CD4-positive, alpha-beta T cell treated with Interferon gamma for 1 hour (primary cell): Measurements from ENCODE around the gene LIME1.

Experiments
- DNase-seq: peaks from one replicate; pipeline ENCODE4 v3.0.0-alpha.2; 2020

LIME1 gene

GRCh38 chr20:63751471-63752271, 15.2 kb downstream of the LIME1 start:
- no peak for DNase-seq

GRCh38 chr20:63752411-63753101, 16.1 kb downstream of the LIME1 start:
- DNase-seq: no peak

DNA sequence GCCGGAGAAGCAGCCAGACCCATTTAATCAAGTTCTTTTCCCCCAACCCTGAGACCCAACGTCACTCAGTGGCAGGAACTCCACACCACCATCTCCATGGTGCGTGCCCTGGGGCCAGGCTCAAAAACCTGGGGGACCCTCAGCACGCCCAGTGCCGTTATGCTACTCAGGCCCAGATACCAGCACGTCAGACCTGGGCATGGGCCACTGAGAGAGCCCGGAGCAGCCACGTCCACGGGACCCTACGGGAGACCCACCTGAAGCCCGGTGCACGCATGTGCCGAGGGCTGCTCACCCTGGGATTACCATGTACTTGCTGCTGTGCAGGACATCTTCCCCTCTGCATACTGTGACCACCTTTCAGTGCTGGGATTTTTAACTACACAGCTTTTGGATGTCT, 16.9 kb downstream of the LIME1 start:
- no peak for DNase-seq

DNA sequence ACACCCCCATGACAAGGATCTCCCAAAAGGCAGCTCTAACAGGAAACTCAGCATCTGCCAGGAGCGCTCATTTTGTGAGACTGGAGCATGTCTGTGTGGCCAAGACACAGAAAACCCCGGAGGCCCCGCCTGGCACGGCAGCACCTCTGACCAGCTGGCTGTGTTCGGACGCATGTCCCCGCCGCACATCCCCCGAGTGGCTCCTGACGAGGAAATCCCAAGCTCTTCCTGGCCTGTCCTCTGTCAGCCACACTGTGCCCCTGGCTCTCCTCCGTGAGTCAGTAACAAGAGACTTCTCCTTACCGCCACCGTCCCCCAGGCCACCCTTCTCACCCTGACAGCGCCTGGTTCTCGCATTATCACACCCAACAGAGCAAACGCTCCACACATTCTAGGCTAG, 17.5 kb downstream of the LIME1 start:
- no peak for DNase-seq

DNA sequence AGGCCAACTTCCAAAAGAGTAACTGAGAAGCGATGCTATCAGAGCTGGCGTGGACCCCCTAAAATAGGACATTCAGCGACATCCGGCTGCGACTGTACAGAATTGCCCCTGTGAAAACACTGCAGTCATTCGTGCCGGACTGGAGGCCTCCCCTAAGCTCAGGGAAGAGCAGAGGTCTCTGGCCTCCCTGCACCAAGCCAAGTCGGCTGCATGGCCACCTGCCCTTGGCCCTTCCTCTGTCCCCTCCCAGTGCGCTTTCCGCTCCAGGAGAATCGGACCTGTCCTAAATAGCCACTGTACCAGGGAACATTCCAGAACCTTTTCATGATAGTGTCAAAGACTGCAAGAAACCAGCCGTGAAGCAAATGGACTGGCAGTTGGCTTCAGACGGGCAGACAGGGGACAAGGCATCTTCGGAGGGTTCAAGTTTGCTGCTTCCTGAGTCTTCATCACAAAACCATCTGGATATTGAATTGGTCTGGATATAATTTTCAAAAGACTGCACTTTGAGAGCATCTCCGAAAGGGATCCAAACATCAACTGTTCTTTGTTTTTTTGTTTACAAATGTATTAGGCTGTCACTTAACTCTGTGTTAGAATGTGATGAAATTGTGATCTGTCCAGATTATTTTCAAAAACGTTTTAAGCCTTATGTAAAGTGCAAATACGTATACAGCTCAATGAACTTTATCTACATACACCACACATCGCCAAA, 19.6 kb downstream of the LIME1 start:
- no peak for DNase-seq

DNA sequence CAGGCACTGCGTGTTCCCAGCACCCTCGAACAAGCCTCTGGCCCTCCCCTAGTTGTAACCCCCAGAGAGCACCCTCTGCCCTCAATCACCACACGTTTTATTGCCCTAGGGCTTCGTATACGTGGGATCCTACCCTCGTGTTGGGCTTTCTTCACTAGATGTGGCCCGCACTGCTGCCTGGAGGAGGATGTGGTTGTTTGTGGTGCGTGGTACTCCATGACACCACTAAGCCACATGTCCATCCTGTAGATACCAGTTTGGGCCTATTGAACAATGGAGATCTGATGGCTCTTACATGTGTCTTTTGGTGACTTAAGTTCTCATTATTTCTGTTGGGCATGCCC, 20.2 kb downstream of the LIME1 start:
- DNase-seq: no peak

GRCh38 chr20:63758152-63758551, 21.7 kb downstream of the LIME1 start:
- no peak for DNase-seq

DNA sequence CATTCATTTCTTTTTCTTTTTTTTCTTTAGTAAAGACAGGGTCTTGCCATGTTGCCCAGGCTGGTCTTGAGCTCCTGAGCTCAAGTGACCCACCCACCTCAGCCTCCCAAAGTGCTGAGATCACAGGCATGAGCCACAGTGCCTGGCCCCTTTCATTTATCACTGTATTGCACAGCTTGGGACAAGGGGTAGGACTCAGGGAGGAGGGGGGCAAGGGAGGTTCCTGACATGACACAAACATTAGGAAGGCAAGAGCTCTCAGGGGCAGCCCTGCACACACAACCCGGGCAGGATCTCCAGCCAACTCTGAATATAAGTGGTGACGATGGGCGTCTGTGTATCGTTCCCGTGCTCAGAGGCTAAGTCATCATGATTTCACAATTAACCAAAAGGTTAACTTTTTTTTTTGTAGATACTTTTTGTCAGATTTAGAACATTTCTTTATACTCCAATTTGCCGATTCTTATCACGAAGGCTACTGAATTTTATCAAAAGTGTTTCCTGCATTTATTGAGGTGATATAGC, 23.0 kb downstream of the LIME1 start:
- DNase-seq: no peak

GRCh38 chr20:63765082-63765873, 28.8 kb downstream of the LIME1 start:
- no peak for DNase-seq

- DNase-seq: no peak
These were observed 29.4 kb downstream of the LIME1 start for GRCh38 chr20:63765902-63766301.

- DNase-seq: no peak
These were observed 30.4 kb downstream of the LIME1 start for GRCh38 chr20:63766695-63767426.

DNA sequence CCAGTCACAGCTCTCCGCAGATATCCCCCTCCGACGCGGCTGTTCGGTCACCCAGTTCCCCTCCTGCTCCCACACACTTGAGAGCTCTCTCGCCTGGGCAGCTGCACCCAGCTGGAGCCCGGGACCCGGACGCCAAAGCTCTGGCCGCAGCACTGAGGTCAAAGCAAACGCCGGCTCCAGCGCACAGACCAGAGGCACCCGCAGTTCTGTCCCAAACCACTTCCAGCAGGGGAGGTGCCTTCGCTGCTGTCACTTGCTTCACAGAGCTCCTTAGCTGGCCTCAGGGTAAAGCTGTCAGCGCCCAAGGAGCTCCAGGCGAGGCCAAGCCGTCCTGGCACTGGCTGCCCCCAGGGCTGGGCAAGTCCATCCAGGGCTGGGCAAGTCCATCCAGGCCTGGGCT, 31.0 kb downstream of the LIME1 start:
- no peak for DNase-seq

GRCh38 chr20:63767886-63768285, 31.4 kb downstream of the LIME1 start:
- DNase-seq: no peak

GRCh38 chr20:63768591-63769515, 32.4 kb downstream of the LIME1 start:
- DNase-seq: no peak

GRCh38 chr20:63769891-63770474, 33.5 kb downstream of the LIME1 start:
- no peak for DNase-seq

DNA sequence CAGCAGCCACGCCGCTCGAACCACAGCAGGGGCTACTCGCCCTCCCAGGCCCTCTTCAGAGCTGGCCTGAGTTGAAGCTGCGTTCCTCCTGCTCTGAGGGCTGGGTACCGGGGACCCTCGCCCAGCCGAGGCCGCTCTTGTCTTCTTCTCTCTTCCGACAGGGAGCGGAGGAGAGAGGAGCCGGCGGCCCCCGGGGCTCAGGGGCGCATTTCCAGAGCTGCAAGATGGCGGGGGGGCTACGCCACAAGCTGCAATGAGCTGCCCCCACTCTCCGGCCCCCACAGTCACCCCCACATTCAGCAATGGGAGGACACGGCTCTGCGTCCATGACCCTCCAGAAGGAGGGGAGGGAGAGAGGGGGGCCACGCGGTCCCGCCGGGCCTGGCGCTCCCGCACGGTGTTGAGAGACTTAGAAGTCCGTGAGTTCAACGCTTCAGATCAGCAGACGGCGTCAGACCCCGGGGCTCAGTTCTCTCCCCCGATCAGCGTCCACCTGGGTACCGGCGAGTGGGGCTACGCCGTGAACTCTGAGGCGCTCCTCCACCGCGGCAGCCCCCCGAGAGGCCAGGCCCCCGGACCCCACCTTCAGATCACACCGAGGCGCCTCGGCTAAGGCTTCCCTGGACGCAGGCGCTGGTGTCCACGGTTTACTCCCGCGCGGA, 34.7 kb downstream of the LIME1 start:
- no peak for DNase-seq

- DNase-seq: no peak
These were observed 36.5 kb downstream of the LIME1 start for GRCh38 chr20:63772781-63773518.

- DNase-seq: no peak
These were observed 37.2 kb downstream of the LIME1 start for GRCh38 chr20:63773571-63774241.

- DNase-seq: no peak
These were observed 37.8 kb downstream of the LIME1 start for GRCh38 chr20:63774306-63774705.
